HG03442 (cell line): ENCODE data around the gene WFIKKN1.

Source experiments
- ATAC-seq: cut with Tn5 transposase; IDR thresholded peaks from one replicate; pipeline ENCODE4 v1.9.1; 2021; ENCODE audit warnings: mild to moderate bottlenecking, moderate library complexity; ENCODE audit not compliant: unreplicated experiment

The WFIKKN1 gene

GRCh38 chr16:630815-631405 lies at the start of gene WFIKKN1:
TSS of gene WFIKKN1 (plus strand) at chr16:630985. CDS start at chr16:631254, 269 bp downstream.
- ATAC-seq: no peak

GRCh38 chr16:582218-582613 lies 48.6 kb upstream of the WFIKKN1 start:
- no peak for ATAC-seq

DNA sequence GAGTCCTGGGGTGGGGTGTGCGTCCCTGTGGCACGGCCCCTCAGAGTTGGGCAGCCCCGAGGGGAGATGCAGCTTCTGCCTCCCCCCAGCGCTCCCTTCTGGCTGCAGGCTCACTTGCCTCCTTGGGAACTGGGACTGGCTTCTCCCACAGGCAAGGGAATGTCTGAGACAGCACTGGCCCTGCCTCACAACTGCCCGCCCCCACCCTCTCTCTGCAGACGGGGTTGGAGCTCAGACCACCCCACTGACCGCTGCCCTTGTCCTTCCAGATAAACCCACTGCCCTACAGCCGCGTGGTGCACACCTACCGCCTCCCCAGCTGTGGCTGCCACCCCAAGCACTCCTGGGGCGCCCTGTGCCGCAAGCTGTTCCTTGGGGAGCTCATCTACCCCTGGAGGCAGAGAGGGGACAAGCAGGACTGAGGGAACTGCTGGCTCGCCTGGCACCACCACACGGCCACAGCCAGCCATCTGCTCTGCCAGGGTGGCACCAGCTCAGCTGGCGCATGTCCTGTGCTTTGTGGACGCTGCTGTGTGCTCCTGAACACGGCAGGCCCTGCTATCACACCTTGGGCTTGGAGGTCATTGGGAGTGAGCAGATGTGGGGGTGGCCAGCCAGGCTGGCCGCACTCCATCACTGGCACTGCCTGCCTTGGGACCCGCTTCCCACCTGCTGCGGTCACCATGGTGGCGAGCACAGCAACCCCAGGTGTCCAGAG lies 48.0 kb upstream of the WFIKKN1 start:
- ATAC-seq: no peak

GRCh38 chr16:583470-583814 lies 47.3 kb upstream of the WFIKKN1 start:
- no peak for ATAC-seq

DNA sequence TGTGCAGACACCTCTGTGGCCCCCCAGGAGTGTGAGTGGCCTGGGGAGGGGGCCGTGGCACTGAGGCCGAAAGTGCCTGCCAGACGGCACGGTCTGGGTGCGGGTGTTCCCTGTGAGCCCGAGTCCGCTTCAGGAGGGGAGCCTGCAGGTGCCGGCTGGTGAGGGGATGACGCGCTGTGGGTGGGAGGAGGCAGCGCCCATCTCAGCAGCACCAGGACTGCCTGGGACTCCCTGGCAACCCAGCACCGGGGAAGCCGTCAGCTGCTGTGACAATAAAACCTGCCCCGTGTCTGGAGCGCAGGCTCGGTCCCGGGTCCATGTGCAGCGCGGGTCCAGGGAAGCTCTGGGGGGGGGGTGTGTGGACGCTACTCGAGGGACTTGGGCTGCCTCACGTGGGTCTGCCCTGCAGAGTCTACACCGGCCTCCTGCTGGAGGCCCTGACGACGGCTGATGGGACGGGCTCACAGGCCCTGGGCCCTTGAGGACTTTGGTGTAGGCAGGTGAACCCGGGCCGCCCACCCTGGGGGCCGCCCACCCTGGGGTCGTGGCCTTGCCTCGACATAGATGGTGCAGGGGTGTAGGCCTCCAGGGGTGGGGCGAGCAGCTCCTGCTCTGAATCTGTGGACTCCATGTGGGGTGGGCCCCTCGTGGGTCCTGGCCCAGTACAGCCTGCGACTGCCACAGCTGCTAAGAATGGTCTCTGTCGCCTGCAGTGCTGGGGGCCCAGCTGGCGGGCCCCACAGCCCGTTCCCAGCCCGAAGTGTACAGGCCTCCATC lies 46.8 kb upstream of the WFIKKN1 start:
- ATAC-seq: no peak

DNA sequence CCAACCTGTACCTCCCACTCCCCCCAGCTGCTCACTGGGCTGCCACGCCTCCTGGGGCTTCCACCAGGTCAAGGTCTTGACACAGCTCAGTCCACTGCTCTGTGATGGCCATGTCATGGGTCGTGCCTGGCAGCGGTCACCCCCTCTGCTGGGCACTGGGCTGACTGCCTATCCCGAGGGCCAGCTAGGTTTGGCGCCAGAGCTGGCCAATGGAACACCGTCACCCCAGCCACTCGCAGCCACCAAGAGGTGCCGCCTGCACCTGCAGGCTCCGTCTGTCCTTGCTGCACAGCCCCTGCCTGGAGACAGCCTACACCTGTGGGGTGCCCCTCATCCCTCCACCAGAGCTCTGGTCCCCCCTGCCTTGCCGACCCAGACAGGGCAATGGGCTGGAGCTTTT lies 45.4 kb upstream of the WFIKKN1 start:
- no peak for ATAC-seq

DNA sequence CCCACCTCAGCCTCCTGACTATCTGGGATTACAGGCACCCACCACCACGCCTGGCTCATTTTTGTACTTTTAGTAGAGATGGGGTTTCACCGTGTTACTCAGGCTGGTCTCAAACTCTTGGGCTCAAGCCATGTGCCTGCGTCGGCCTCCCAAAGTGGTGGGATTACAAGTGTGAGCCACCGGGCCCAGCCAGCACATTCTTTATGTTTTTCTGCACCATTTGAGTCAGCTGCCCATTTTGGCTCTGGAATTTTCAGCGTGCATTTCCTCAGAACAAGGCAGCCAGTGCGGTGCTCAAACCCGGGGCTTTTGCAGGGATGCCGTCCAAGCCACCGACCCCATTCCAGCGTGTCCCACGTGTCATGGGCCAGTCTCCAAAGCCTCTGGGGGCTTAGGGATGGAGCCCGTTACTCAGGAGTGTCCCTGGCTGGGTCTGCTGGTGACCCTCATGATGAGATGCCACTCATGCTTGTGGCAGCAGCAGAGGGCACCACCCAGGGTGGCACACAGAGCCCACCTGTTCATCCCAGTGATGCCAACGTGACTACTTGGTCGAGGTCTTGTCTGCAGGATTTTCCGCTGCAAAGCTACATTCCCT lies 44.6 kb upstream of the WFIKKN1 start:
- ATAC-seq: no peak

DNA sequence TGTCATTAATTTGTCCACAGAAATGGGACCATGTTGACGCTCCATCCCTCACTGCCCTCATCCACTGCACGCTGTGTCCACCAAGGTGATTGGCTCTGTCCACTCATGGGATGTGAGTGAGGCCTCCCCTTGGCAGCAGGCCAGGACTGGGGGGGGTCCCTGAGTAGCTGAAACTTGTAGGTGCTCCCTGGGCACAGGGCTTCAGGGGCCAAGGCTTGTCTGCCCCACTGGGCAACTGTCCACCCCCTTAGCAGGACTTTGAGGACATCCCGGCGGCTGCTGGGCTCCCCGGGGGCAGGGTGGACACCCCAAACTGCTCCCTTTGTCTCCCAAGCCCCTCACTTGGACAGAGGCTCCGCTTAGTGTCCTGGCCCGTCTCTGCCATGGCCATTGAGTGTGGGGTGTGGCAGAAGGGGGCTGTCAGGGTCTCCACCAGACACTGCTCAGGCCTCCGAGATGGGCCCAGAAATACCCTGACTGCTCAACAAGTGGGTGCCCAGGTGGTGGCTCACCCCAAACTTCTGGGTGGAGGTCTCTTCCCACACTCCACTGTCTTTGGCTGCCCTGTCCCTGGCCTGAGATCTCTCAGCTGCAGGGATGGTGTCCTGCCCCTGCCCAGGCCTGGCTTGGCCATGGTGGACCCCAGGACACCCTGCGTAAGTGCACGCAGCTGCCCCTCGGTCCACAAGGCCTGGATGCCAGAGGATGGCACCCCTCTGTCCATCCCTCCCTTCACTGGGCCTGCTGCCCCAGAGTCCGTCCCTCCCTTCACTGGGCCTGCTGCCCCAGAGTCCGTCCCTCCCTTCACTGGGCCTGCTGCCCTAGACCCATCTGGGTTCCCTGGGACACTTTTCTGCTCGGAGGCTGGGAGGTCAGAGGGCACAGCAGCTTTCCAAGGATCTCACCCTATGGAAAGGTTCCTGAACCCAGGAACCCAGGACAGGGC lies 43.9 kb upstream of the WFIKKN1 start:
- no peak for ATAC-seq

- peak; percentile 2 for ATAC-seq
Measured at GRCh38 chr16:588639-588888, 42.2 kb upstream of the WFIKKN1 start.

GRCh38 chr16:588889-589657 lies 41.7 kb upstream of the WFIKKN1 start:
- ATAC-seq: peak; percentile 63

DNA sequence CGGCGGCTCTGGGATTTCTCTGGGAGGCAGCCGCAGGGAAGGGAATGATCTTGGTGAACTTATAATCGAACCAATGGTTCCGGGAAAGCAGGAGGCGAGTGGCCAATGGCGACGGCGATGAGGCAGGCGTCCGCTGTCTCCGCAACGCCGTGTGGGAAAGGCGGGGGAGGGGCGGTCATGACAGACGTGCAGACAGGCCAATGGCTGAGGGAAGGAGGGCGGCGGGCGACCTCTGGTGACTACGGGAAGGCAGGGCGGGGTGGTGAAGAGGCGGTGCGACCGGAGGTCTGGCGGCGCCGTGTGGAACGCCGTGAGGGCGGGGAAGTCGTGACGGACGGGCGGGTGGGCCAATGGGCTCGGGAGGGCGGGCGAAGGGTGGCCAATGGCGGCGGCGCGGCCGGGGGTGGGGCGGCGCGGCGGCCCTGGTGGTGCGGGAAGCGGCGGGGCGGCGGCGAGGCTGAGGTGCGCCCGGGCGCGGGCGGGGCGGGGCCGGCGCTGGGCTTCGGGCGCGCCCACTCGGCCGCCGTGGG lies 41.1 kb upstream of the WFIKKN1 start, which contains the start of gene RAB40C:
Gene RAB40C (plus strand): TSS at position 409 of the 530 bp plus-strand sequence. CDS start 226 bp downstream, outside the sequence.
- peak; percentile 75 for ATAC-seq

GRCh38 chr16:590188-590814 lies 40.5 kb upstream of the WFIKKN1 start:
- ATAC-seq: no peak

- no peak for ATAC-seq
Measured at GRCh38 chr16:590815-591200, 40.0 kb upstream of the WFIKKN1 start.

- no peak for ATAC-seq
Measured at GRCh38 chr16:591231-591630, 39.6 kb upstream of the WFIKKN1 start.

GRCh38 chr16:591892-592517 lies 38.8 kb upstream of the WFIKKN1 start:
- ATAC-seq: no peak

- no peak for ATAC-seq
Measured at GRCh38 chr16:592518-593306, 38.1 kb upstream of the WFIKKN1 start.

DNA sequence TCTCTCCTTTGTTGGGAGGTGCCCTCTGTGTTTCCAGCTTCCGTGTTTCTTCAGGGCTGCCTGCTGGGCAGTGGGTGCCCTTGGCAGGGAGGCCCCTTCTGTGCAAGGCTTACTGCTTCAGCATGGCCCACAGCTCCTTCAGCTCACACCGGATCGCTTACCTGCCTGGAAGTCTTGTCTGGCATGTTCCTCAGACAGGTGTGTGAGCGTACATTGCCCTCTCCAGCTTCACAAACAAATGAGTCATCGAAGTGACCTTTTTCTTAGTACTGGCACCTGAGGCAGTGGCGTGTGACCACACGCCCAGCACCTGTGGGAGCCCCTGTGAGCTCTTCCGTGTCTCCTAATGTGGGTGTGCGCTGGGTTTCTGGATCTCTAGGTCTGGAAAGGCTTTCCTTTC lies 37.4 kb upstream of the WFIKKN1 start:
- no peak for ATAC-seq

GRCh38 chr16:593807-594206 lies 37.0 kb upstream of the WFIKKN1 start:
- ATAC-seq: no peak
